HCT116 (cell line): ENCODE data around the gene TNS3. TPM values are rescaled to one million over a fixed set of nuclear protein-coding genes. Genes with fewer than 3 reads are reported as not detected.

Source experiments
- ATAC-seq: fragments of 200-7000 bp; cut with Tn5 transposase; 2 replicates; pipeline ENCODE4 v1.9.1; 2020; ENCODE audit warnings: mild to moderate bottlenecking, moderate library complexity
- BruUV-seq: library from RNA; stranded (reverse); fragments of 400-500 nt; replicated peaks from 2 replicates; lab custom pipeline; 2021; lab: Mats Ljungman, UMichigan
- CTCF ChIA-PET: fragments of 300-600 bp; sonication (Branson Sonifier 250); formaldehyde crosslinking; loops from one replicate; lab custom pipeline; 2021; ENCODE audit warnings: antibody characterized with exemption; lab: Charles Lee
- POLR2A ChIA-PET: fragments of 300-600, 350-600 bp; sonication (Branson Sonifier 250); formaldehyde crosslinking; loops from one replicate; lab custom pipeline; 2021; ENCODE audit warnings: antibody characterized with exemption; lab: Charles Lee
- RAD21 ChIA-PET, 2 experiments: fragments of 300-600 bp; sonication (Branson Sonifier 250); formaldehyde crosslinking; loops; one replicate each; lab custom pipeline; 2023; ENCODE audit warnings: low total read pairs in 2 of 2; ENCODE audit not compliant: uncharacterized antibody in 2 of 2, unreplicated experiment in 2 of 2, low non-redundant PET in 1 of 2; lab: Charles Lee
- DNase-seq: peaks from one replicate; pipeline ENCODE4 v3.0.0-alpha.2; 2010; ENCODE audit warnings: low read depth, low spot score
- H2AFZ ChIP-seq: fragments of 200-600 bp; shearing (Covaris generic), sonication (generic); 2 replicates; pipeline ENCODE4 v1.6.1; 2017; ENCODE audit warnings: low read depth, mixed run types, mixed read lengths, antibody characterized with exemption, low read length; ENCODE audit not compliant: poor library complexity, severe bottlenecking
- H3K27ac ChIP-seq: 2 replicates; pipeline ENCODE4 v1.5.1; 2012; ENCODE audit warnings: low read depth, low read length
- H3K27me3 ChIP-seq: fragments of 200-600 bp; sonication (generic); 2 replicates; pipeline ENCODE4 v1.6.1; 2016; ENCODE audit warnings: mixed run types, low read length, mixed read lengths; ENCODE audit not compliant: insufficient read depth
- H3K36me3 ChIP-seq, 2 experiments: fragments of 200-500 bp in 1 of 2; fragments of 200-600 bp in 1 of 2; sonication (Bioruptor generic) in 1 of 2; sonication (generic) in 1 of 2; 2 replicates each; pipeline versions ENCODE4 v1.5.1 to v1.6.1; 2014 to 2016; ENCODE audit warnings: low read length in 2 of 2, inconsistent platforms in 1 of 2, mixed read lengths in 1 of 2, mixed run types in 1 of 2; ENCODE audit not compliant: insufficient read depth in 2 of 2, control insufficient read depth in 1 of 2
- H3K4me1 ChIP-seq, 2 experiments: fragments of 200-600 bp in 1 of 2; sonication (generic) in 1 of 2; 2 replicates each; pipeline versions ENCODE4 v1.5.1 to v1.6.1; 2012 to 2017; ENCODE audit warnings: low read length in 2 of 2, inconsistent platforms in 1 of 2, mild to moderate bottlenecking in 1 of 2, mixed read lengths in 1 of 2, mixed run types in 1 of 2, moderate library complexity in 1 of 2; ENCODE audit not compliant: insufficient read depth in 2 of 2, control insufficient read depth in 1 of 2
- H3K4me2 ChIP-seq: fragments of 200-600 bp; sonication (generic); 2 replicates; pipeline ENCODE4 v1.6.1; 2017; ENCODE audit warnings: mixed run types, low read length, mixed read lengths
- H3K4me3 ChIP-seq, 2 experiments: fragments of 200-600 bp in 1 of 2; sonication (generic) in 1 of 2; replicated peaks in 1 of 2; 2 replicates each; pipeline ENCODE4 v1.5.1; 2011 to 2016; ENCODE audit warnings: low read length in 2 of 2, control low read depth in 1 of 2, low read depth in 1 of 2, mild to moderate bottlenecking in 1 of 2, mixed read lengths in 1 of 2, mixed run types in 1 of 2
- H3K79me2 ChIP-seq: fragments of 200-600 bp; sonication (generic); 2 replicates; pipeline ENCODE4 v1.6.1; 2017; ENCODE audit warnings: mild to moderate bottlenecking, mixed run types, low read length, moderate library complexity, mixed read lengths; ENCODE audit not compliant: insufficient read depth
- H3K9ac ChIP-seq: fragments of 200-600 bp; sonication (generic); 2 replicates; pipeline ENCODE4 v1.6.1; 2016; ENCODE audit warnings: low read length, mixed read lengths
- H3K9me2 ChIP-seq: fragments of 200-600 bp; sonication (generic), shearing (Covaris generic); 2 replicates; pipeline ENCODE4 v1.6.1; 2017; ENCODE audit warnings: mixed run types, mild to moderate bottlenecking, moderate library complexity; ENCODE audit not compliant: insufficient read depth
- H3K9me3 ChIP-seq, 2 experiments: fragments of 200-500 bp in 1 of 2; fragments of 200-600 bp in 1 of 2; sonication (Bioruptor generic) in 1 of 2; sonication (generic) in 1 of 2; 2 replicates each; pipeline ENCODE4 v1.6.1; 2014 to 2017; ENCODE audit warnings: low read length in 2 of 2, mixed read lengths in 2 of 2, inconsistent platforms in 1 of 2, low read depth in 1 of 2, mild to moderate bottlenecking in 1 of 2, mixed run types in 1 of 2, moderate library complexity in 1 of 2; ENCODE audit not compliant: control insufficient read depth in 1 of 2, insufficient read depth in 1 of 2
- H4K20me1 ChIP-seq: fragments of 200-600 bp; sonication (generic), shearing (Covaris generic); 2 replicates; pipeline ENCODE4 v1.6.1; 2017; ENCODE audit warnings: mixed run types, mild to moderate bottlenecking, moderate library complexity; ENCODE audit not compliant: insufficient read depth
- CEBPB ChIP-seq: IDR thresholded peaks from 2 replicates; pipeline ENCODE4 v1.6.1; 2012; ENCODE audit warnings: low read depth
- EGR1 ChIP-seq: IDR thresholded peaks from 2 replicates; pipeline ENCODE4 v1.6.1; 2012; ENCODE audit warnings: low read depth
- ELF1 ChIP-seq: IDR thresholded peaks from 2 replicates; pipeline ENCODE4 v1.6.1; 2012; ENCODE audit warnings: low read depth, borderline replicate concordance
- EZH2phosphoT487 ChIP-seq: fragments of 200-600 bp; IDR thresholded peaks from 2 replicates; pipeline ENCODE4 v1.6.1; 2018; ENCODE audit warnings: antibody characterized with exemption, borderline replicate concordance
- FOSL1 ChIP-seq: IDR thresholded peaks from 2 replicates; pipeline ENCODE4 v1.6.1; 2012; ENCODE audit warnings: low read depth
- MAX ChIP-seq: IDR thresholded peaks from 2 replicates; pipeline ENCODE4 v1.6.1; 2012
- POLR2A ChIP-seq: IDR thresholded peaks from 2 replicates; pipeline ENCODE4 v1.7.0; 2011; ENCODE audit warnings: borderline replicate concordance; ENCODE audit not compliant: insufficient read depth, insufficient read length; ENCODE audit errors: extremely low read depth
- POLR2AphosphoS5 ChIP-seq: IDR thresholded peaks from 2 replicates; pipeline ENCODE4 v1.6.1; 2011; ENCODE audit warnings: mild to moderate bottlenecking, low read depth, low read length, moderate library complexity
- SIN3A ChIP-seq: IDR thresholded peaks from 2 replicates; pipeline ENCODE4 v1.6.1; 2012; ENCODE audit warnings: low read depth
- SP1 ChIP-seq: IDR thresholded peaks from 2 replicates; pipeline ENCODE4 v1.6.1; 2012; ENCODE audit warnings: low read depth
- SRF ChIP-seq: IDR thresholded peaks from 2 replicates; pipeline ENCODE4 v1.6.1; 2012; ENCODE audit warnings: low read depth
- TCF7L2 ChIP-seq: IDR thresholded peaks from 2 replicates; pipeline ENCODE4 v1.7.0; 2011; ENCODE audit warnings: borderline replicate concordance, inconsistent platforms; ENCODE audit not compliant: insufficient read depth, insufficient read length; ENCODE audit errors: extremely low read depth
- YY1 ChIP-seq: IDR thresholded peaks from 2 replicates; pipeline ENCODE4 v1.6.1; 2011; ENCODE audit warnings: low read length, low read depth, moderate library complexity, mild to moderate bottlenecking; ENCODE audit not compliant: insufficient replicate concordance; ENCODE audit errors: extremely low read depth
- ZBTB33 ChIP-seq: IDR thresholded peaks from 2 replicates; pipeline ENCODE4 v1.6.1; 2011; ENCODE audit warnings: mild to moderate bottlenecking, low read length, moderate library complexity; ENCODE audit not compliant: insufficient replicate concordance; ENCODE audit errors: extremely low read depth
- intact Hi-C: fragments of 100-400 bp; cut with micrococcal nuclease; formaldehyde crosslinking; loops from 2 replicates; pipeline ENCODE4 v1.10.0; 2022
- total RNA-seq: library from RNA; stranded (reverse); gene quantifications from one replicate; pipeline ENCODE4 v1.2.1, GENCODE V29; 2021; ENCODE audit not compliant: unreplicated experiment
- TF ChIP-seq, protein P1 (sequence below), 3 experiments: fragments of 200-600 bp in 1 of 3; sonication (generic) in 1 of 3; IDR thresholded peaks in 2 of 3; conservative IDR thresholded peaks in 1 of 3; 2 replicates each; pipeline ENCODE4 v1.5.1; 2012 to 2017; ENCODE audit warnings: low read depth in 2 of 3, low read length in 2 of 3, antibody characterized with exemption in 1 of 3, borderline replicate concordance in 1 of 3, control low read depth in 1 of 3, mild to moderate bottlenecking in 1 of 3, mixed read lengths in 1 of 3, mixed run types in 1 of 3, moderate library complexity in 1 of 3; ENCODE audit not compliant: insufficient read depth in 1 of 3

Gene TNS3
- total RNA-seq, 1 experiment from 2014 or later = 9.1 TPM

DNA sequence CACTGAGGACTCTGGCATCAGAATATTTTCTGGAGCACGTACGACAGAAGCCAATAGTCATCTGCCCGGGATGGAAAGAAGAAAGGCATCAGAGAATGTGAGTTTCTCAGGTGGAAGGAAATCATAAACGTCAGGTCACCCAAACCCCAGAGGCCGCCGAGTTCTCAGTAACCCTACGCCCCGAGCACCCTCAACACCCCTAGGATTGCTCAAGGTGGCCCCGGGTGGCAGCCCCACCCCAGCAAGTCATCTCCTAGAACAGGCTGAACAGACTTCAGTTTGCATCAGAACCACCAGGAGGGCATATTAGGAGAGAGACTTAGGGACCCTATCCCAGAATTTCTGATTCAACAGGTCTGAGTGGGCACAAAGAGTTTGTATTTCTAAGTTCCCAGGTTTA is 117.6 kb downstream of the TNS3 start (continued):
- TF ChIP-seq, protein P1, sequence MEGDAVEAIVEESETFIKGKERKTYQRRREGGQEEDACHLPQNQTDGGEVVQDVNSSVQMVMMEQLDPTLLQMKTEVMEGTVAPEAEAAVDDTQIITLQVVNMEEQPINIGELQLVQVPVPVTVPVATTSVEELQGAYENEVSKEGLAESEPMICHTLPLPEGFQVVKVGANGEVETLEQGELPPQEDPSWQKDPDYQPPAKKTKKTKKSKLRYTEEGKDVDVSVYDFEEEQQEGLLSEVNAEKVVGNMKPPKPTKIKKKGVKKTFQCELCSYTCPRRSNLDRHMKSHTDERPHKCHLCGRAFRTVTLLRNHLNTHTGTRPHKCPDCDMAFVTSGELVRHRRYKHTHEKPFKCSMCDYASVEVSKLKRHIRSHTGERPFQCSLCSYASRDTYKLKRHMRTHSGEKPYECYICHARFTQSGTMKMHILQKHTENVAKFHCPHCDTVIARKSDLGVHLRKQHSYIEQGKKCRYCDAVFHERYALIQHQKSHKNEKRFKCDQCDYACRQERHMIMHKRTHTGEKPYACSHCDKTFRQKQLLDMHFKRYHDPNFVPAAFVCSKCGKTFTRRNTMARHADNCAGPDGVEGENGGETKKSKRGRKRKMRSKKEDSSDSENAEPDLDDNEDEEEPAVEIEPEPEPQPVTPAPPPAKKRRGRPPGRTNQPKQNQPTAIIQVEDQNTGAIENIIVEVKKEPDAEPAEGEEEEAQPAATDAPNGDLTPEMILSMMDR (IDR thresholded peaks at IDR 0.05 in 2 of 3, conservative IDR thresholded peaks at IDR 0.05 in 1 of 3; ENCODE audit: borderline replicate concordance in 1 of 3, insufficient read depth in 1 of 3, low read depth in 2 of 3, low read length in 2 of 3) = no peak
- no peak for TF ChIP-seq POLR2AphosphoS5

DNA sequence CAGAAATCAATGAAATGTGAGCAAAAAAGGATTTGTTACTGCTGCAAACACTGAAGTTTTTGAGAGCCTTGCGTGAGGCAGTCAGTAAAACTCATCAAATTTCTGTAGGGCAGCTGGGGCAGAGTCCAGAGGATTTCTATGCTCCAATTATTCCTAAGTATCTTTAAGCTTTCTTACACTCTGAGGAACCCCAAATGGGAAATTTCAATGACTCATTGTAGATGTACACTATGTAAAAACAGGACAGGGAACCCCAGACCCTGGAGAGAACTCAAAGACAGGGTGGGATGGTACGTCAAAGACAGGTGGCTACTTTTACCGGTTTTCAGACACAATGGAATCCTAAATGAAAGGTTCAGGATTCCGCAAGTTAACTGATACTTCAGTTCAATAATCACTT is 120.2 kb downstream of the TNS3 start:
- Histone ChIP-seq H3K79me2 (no peaks in the 10 kb centered on the region), H3K9me2 (no peaks in the 10 kb centered on the region), H3K4me2 (no peak overlapping the region), H4K20me1 (no peaks in the 10 kb centered on the region), H2AFZ (no peak overlapping the region), H3K36me3 (no peaks in the 10 kb centered on the region), H3K9me3 (no peaks in the 10 kb centered on the region), H3K9ac (no peak overlapping the region), H3K4me1 (peaks cover 7 to 12% of the 10 kb centered on the region in 2 experiments), H3K4me3 (no peak overlapping the region)
- CTCF ChIA-PET = no interaction called here
- DNase-seq = no peak
- no TSS peak for BruUV-seq
- no peak for ATAC-seq
- RAD21 ChIA-PET = no interaction called here
- POLR2A ChIA-PET = no interaction called here
- no peak for TF ChIP-seq TCF7L2
- TF ChIP-seq FOSL1 = no peak
- TF ChIP-seq CEBPB = no peak
- TF ChIP-seq SRF = no peak
- TF ChIP-seq YY1 = no peak
- no peak for TF ChIP-seq MAX
- no peak for TF ChIP-seq POLR2A
- TF ChIP-seq ZBTB33 = no peak
- no peak for TF ChIP-seq SP1
- no peak for TF ChIP-seq SIN3A
- no peak for TF ChIP-seq ELF1
- TF ChIP-seq EGR1 = no peak
- TF ChIP-seq EZH2phosphoT487 = no peak
- TF ChIP-seq, all 23 proteins: peak for 0
- H3K27me3 ChIP-seq = no peaks in the 10 kb centered on the region
- intact Hi-C loops = no loop called here
- no peak overlapping the region for H3K27ac ChIP-seq
